T-helper 22 cell (primary cell): ENCODE data around the gene STX11.

Source experiments
- DNase-seq: peaks from one replicate; pipeline ENCODE4 v3.0.0-alpha.2; 2020; ENCODE audit warnings: low read depth

STX11 gene

GRCh38 chr6:144143106-144143505 is 7.2 kb upstream of the STX11 start:
- DNase-seq: no peak

GRCh38 chr6:144143878-144144277 is 6.4 kb upstream of the STX11 start:
- no peak for DNase-seq

GRCh38 chr6:144144996-144145395 is 5.3 kb upstream of the STX11 start:
- no peak for DNase-seq

- no peak for DNase-seq
Observed at GRCh38 chr6:144145541-144145940, 4.8 kb upstream of the STX11 start.

GRCh38 chr6:144148886-144149285 is 1.4 kb upstream of the STX11 start:
- DNase-seq: no peak

GRCh38 chr6:144149558-144149893 is 791 bp upstream of the STX11 start:
- no peak for DNase-seq

- DNase-seq: peak; percentile 24
Observed at GRCh38 chr6:144150710-144151657, 667 bp downstream of the STX11 start.

- no peak for DNase-seq
Observed at GRCh38 chr6:144152334-144152900, 2.1 kb downstream of the STX11 start.

GRCh38 chr6:144153260-144153659 is 2.9 kb downstream of the STX11 start:
- DNase-seq: no peak

GRCh38 chr6:144153971-144154370 is 3.7 kb downstream of the STX11 start:
- DNase-seq: no peak

GRCh38 chr6:144155529-144155928 is 5.2 kb downstream of the STX11 start:
- DNase-seq: no peak

- DNase-seq: no peak
Observed at GRCh38 chr6:144156338-144156737, 6.0 kb downstream of the STX11 start.

- DNase-seq: no peak
Observed at GRCh38 chr6:144156991-144157390, 6.7 kb downstream of the STX11 start.

GRCh38 chr6:144158133-144158532 is 7.8 kb downstream of the STX11 start:
- DNase-seq: no peak

- DNase-seq: no peak
Observed at GRCh38 chr6:144159223-144159622, 8.9 kb downstream of the STX11 start.

- DNase-seq: no peak
Observed at GRCh38 chr6:144159742-144160141, 9.4 kb downstream of the STX11 start.

GRCh38 chr6:144160431-144161005 is 10.2 kb downstream of the STX11 start:
- no peak for DNase-seq

GRCh38 chr6:144161975-144162374 is 11.7 kb downstream of the STX11 start:
- DNase-seq: no peak

GRCh38 chr6:144162977-144163376 is 12.7 kb downstream of the STX11 start:
- DNase-seq: no peak

GRCh38 chr6:144165784-144166183 is 15.5 kb downstream of the STX11 start:
- no peak for DNase-seq

- DNase-seq: no peak
Observed at GRCh38 chr6:144170044-144170443, 19.7 kb downstream of the STX11 start.

- no peak for DNase-seq
Observed at GRCh38 chr6:144171406-144171805, 21.1 kb downstream of the STX11 start.

GRCh38 chr6:144174006-144174405 is 23.7 kb downstream of the STX11 start:
- DNase-seq: no peak
